GM12873 (cell line): ENCODE results near the gene MMP28.

Experiments
- CTCF ChIP-seq: IDR thresholded peaks from 2 replicates; pipeline ENCODE4 v1.5.1; 2012; ENCODE audit warnings: low read depth, mild to moderate bottlenecking, moderate library complexity, low read length, control low read depth; ENCODE audit not compliant: insufficient read depth; ENCODE audit errors: missing control alignments

Gene MMP28

GRCh38 chr17:35821308-35821707, 25.9 kb upstream of the MMP28 start:
- TF ChIP-seq CTCF = no peak

GRCh38 chr17:35819455-35819854, 24.0 kb upstream of the MMP28 start:
- TF ChIP-seq CTCF = no peak

GRCh38 chr17:35817196-35817595, 21.8 kb upstream of the MMP28 start:
- TF ChIP-seq CTCF = no peak

- TF ChIP-seq CTCF = no peak
Observed at GRCh38 chr17:35816723-35817122, 21.3 kb upstream of the MMP28 start.

GRCh38 chr17:35812456-35812855, 17.0 kb upstream of the MMP28 start:
- no peak for TF ChIP-seq CTCF

- no peak for TF ChIP-seq CTCF
Observed at GRCh38 chr17:35811759-35812158, 16.3 kb upstream of the MMP28 start.

- no peak for TF ChIP-seq CTCF
Observed at GRCh38 chr17:35809855-35810461, 14.5 kb upstream of the MMP28 start.
